ENCODE measurements around the gene GRPEL1. TPM values are rescaled to one million over a fixed set of nuclear protein-coding genes. Genes with fewer than 3 reads are reported as not detected.

Gene GRPEL1
- total and polyA plus RNA-seq, 4 donors: 9.8 to 98.1 (median 40.2) TPM

DNA sequence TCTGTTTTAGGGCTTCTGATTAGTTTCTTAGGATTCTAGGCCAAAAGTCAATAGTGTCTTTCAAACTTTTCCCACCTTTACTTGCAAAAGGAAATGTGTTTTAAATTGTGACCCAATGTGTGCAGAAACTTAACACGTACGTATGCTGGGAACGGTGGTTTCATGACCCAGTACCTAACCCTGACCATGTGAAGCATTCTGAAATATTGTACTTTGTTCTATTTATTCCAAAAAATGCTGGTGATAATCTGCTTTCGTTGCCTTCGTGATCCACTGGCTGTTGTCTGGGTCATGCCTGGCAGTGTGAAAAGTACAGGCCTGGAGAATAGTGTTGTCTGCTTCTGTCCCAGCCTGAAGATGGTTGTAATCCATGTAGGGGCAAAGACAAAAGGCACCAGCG, 51.4 kb downstream of the GRPEL1 start:
- DNase-seq (ENCODE audit: low spot score): no peak
- peaks cover 10 to 28% (median 16%) of the 10 kb centered on the region in 4 donors for H3K4me1 ChIP-seq (ENCODE audit: control insufficient read depth in 4 of 4, insufficient read depth in 4 of 4, low read length in 3 of 4)
- no peaks in the 10 kb centered on the region for H3K27me3 ChIP-seq (ENCODE audit: control insufficient read depth in 4 of 4, insufficient read depth in 4 of 4, low read length in 3 of 4)
- TF ChIP-seq HNF4A (conservative IDR thresholded peaks at IDR 0.05) (peak; percentile 26 to 71), REST (IDR thresholded peaks at IDR 0.05) (no peak), SP1 (IDR thresholded peaks at IDR 0.05) (peak; percentile 23), ATF3 (IDR thresholded peaks at IDR 0.05) (no peak), MAX (IDR thresholded peaks at IDR 0.05) (no peak), RXRA (IDR thresholded peaks at IDR 0.05) (peak in 1 of 2 donors; percentile 80), YY1 (IDR thresholded peaks at IDR 0.05) (no peak)
- peaks cover 3 to 30% (median 15%) of the 10 kb centered on the region in 4 donors for H3K36me3 ChIP-seq (ENCODE audit: control insufficient read depth in 4 of 4, insufficient read depth in 3 of 4, low read depth in 1 of 4, low read length in 3 of 4)
- H3K4me3 ChIP-seq (ENCODE audit: low read depth in 1 of 3, low read length in 3 of 3): no peak overlapping the region
- no peaks in the 10 kb centered on the region for H3K9me3 ChIP-seq (ENCODE audit: control insufficient read depth in 4 of 4, low read length in 3 of 4)
- peak overlapping the region; percentile 71 to 88 for H3K27ac ChIP-seq (ENCODE audit: low read depth in 1 of 2, low read length in 2 of 2)
- no peak overlapping the region for H3K9ac ChIP-seq (ENCODE audit: low read depth in 1 of 2, low read length in 2 of 2)
- 46% methylated on average over 6 of the region's 6 CpGs for WGBS

GRCh38 chr4:7016086-7016485, 51.8 kb downstream of the GRPEL1 start:
- Histone ChIP-seq H3K9me3 (ENCODE audit: control insufficient read depth in 4 of 4, low read length in 3 of 4) (no peaks in the 10 kb centered on the region), H3K9ac (ENCODE audit: low read depth in 1 of 2, low read length in 2 of 2) (peak overlapping the region in 1 of 2 donors; percentile 57), H3K4me3 (ENCODE audit: low read depth in 1 of 3, low read length in 3 of 3) (no peak overlapping the region), H3K27me3 (ENCODE audit: control insufficient read depth in 4 of 4, insufficient read depth in 4 of 4, low read length in 3 of 4) (no peaks in the 10 kb centered on the region), H3K4me1 (ENCODE audit: control insufficient read depth in 4 of 4, insufficient read depth in 4 of 4, low read length in 3 of 4) (peaks cover 10 to 28% (median 16%) of the 10 kb centered on the region in 4 donors), H3K36me3 (ENCODE audit: control insufficient read depth in 4 of 4, insufficient read depth in 3 of 4, low read depth in 1 of 4, low read length in 3 of 4) (peaks cover 3 to 34% (median 16%) of the 10 kb centered on the region in 4 donors), H3K27ac (ENCODE audit: low read depth in 1 of 2, low read length in 2 of 2) (peak overlapping the region; percentile 71 to 88)
- 73% methylated on average over 11 of the region's 11 CpGs for WGBS
- DNase-seq (ENCODE audit: low spot score): no peak
- TF ChIP-seq FOXA2 (IDR thresholded peaks at IDR 0.05) (no peak), EGR1 (IDR thresholded peaks at IDR 0.05; ENCODE audit: low read depth in 2 of 2) (no peak), REST (IDR thresholded peaks at IDR 0.05) (no peak), YY1 (IDR thresholded peaks at IDR 0.05) (no peak), FOXA1 (IDR thresholded peaks at IDR 0.05) (no peak), TAF1 (conservative IDR thresholded peaks at IDR 0.05) (no peak), NR2F2 (IDR thresholded peaks at IDR 0.05) (no peak), HNF4A (conservative IDR thresholded peaks at IDR 0.05) (no peak), RXRA (IDR thresholded peaks at IDR 0.05) (no peak), ATF3 (IDR thresholded peaks at IDR 0.05) (no peak), SP1 (IDR thresholded peaks at IDR 0.05) (no peak), MAX (IDR thresholded peaks at IDR 0.05) (no peak), GABPA (IDR thresholded peaks at IDR 0.05 in 1 of 2, conservative IDR thresholded peaks at IDR 0.05 in 1 of 2) (no peak), JUND (IDR thresholded peaks at IDR 0.05) (no peak)
- TF ChIP-seq, protein P1, sequence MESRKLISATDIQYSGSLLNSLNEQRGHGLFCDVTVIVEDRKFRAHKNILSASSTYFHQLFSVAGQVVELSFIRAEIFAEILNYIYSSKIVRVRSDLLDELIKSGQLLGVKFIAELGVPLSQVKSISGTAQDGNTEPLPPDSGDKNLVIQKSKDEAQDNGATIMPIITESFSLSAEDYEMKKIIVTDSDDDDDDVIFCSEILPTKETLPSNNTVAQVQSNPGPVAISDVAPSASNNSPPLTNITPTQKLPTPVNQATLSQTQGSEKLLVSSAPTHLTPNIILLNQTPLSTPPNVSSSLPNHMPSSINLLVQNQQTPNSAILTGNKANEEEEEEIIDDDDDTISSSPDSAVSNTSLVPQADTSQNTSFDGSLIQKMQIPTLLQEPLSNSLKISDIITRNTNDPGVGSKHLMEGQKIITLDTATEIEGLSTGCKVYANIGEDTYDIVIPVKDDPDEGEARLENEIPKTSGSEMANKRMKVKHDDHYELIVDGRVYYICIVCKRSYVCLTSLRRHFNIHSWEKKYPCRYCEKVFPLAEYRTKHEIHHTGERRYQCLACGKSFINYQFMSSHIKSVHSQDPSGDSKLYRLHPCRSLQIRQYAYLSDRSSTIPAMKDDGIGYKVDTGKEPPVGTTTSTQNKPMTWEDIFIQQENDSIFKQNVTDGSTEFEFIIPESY (IDR thresholded peaks at IDR 0.05): no peak
